CD4-positive, alpha-beta T cell treated with Interleukin-12 subunit alpha and Interleukin-12 subunit beta, for 1 hour (primary cell): ENCODE measurements around the gene DSG1.
"Not testable (repeated sequence)": the region's sequence is repeated elsewhere in the genome, so short reads cannot be mapped to it uniquely, and the experiment has no call there.

Source experiments
- DNase-seq: peaks from one replicate; pipeline ENCODE4 v3.0.0-alpha.2; 2020

DSG1 gene

GRCh38 chr18:31317860-31318259 is at the start of gene DSG1:
DSG1 (plus strand) TSS chr18:31318160; CDS start chr18:31318301, 141 bp downstream.
- no peak for DNase-seq

GRCh38 chr18:31268985-31269406 is 49.0 kb upstream of the DSG1 start:
- DNase-seq, result no peak

- no peak for DNase-seq
These were observed 48.4 kb upstream of the DSG1 start for GRCh38 chr18:31269566-31269965.

- DNase-seq, result no peak
These were observed 47.4 kb upstream of the DSG1 start for GRCh38 chr18:31270578-31270977.

- no peak for DNase-seq
These were observed 44.0 kb upstream of the DSG1 start for GRCh38 chr18:31273812-31274527.

GRCh38 chr18:31274931-31275330 is 43.0 kb upstream of the DSG1 start:
- DNase-seq, result no peak

- no peak for DNase-seq
These were observed 42.1 kb upstream of the DSG1 start for GRCh38 chr18:31275722-31276463.

GRCh38 chr18:31278609-31279071 is 39.3 kb upstream of the DSG1 start:
- no peak for DNase-seq

- no peak for DNase-seq
These were observed 37.5 kb upstream of the DSG1 start for GRCh38 chr18:31280502-31280901.

- DNase-seq, result no peak
These were observed 36.5 kb upstream of the DSG1 start for GRCh38 chr18:31281437-31281836.

GRCh38 chr18:31289446-31289845 is 28.5 kb upstream of the DSG1 start:
- DNase-seq, result not testable (repeated sequence)

- no peak for DNase-seq
These were observed 26.3 kb upstream of the DSG1 start for GRCh38 chr18:31291688-31292087.

GRCh38 chr18:31294199-31294747 is 23.7 kb upstream of the DSG1 start:
- DNase-seq, result no peak

GRCh38 chr18:31297248-31297647 is 20.7 kb upstream of the DSG1 start:
- no peak for DNase-seq

- DNase-seq, result no peak
These were observed 16.7 kb upstream of the DSG1 start for GRCh38 chr18:31301201-31301655.

GRCh38 chr18:31302991-31303390 is 15.0 kb upstream of the DSG1 start:
- no peak for DNase-seq

- no peak for DNase-seq
These were observed 14.2 kb upstream of the DSG1 start for GRCh38 chr18:31303771-31304170.

- no peak for DNase-seq
These were observed 8.8 kb upstream of the DSG1 start for GRCh38 chr18:31309115-31309514.

- DNase-seq, result no peak
These were observed 986 bp upstream of the DSG1 start for GRCh38 chr18:31316974-31317373.

GRCh38 chr18:31321719-31322118 is 3.8 kb downstream of the DSG1 start:
- no peak for DNase-seq

- no peak for DNase-seq
These were observed 7.1 kb downstream of the DSG1 start for GRCh38 chr18:31325051-31325450.

GRCh38 chr18:31329787-31330438 is 12.0 kb downstream of the DSG1 start:
- DNase-seq, result no peak

- DNase-seq, result no peak
These were observed 25.5 kb downstream of the DSG1 start for GRCh38 chr18:31343454-31343853.
